HTR-8/SVneo (cell line): ENCODE data around the gene ABCC9.
"Not testable (repeated sequence)": the region's sequence is repeated elsewhere in the genome, so short reads cannot be mapped to it uniquely, and the experiment has no call there.

Experiments
- DNase-seq: peaks from one replicate; pipeline ENCODE4 v3.0.0; 2011; ENCODE audit warnings: low spot score, mixed read lengths; ENCODE audit not compliant: insufficient read length
- FAIRE-seq: peaks from 2 replicates; lab custom pipeline; 2011; peaks lifted over from hg19 to GRCh38; lab: Jason Lieb, UNC

Gene ABCC9

GRCh38 chr12:21789687-21790086, 151.5 kb downstream of the ABCC9 start:
- DNase-seq, FAIRE-seq: not testable (repeated sequence)

GRCh38 chr12:21788089-21788983, 152.9 kb downstream of the ABCC9 start:
- DNase-seq: no peak
- no peak for FAIRE-seq

- FAIRE-seq: no peak
- no peak for DNase-seq
Measured at GRCh38 chr12:21786041-21786531, 155.1 kb downstream of the ABCC9 start.

GRCh38 chr12:21782723-21783122, 158.5 kb downstream of the ABCC9 start:
- not testable (repeated sequence) for FAIRE-seq, DNase-seq

GRCh38 chr12:21780786-21781185, 160.4 kb downstream of the ABCC9 start:
- FAIRE-seq (no peak), DNase-seq (no peak)

- DNase-seq: no peak
Measured at GRCh38 chr12:21776175-21776574, 165.1 kb downstream of the ABCC9 start.

GRCh38 chr12:21775133-21775820, 165.9 kb downstream of the ABCC9 start:
- FAIRE-seq (no peak), DNase-seq (no peak)

More at GRCh38 chr12:21776175-21776574, 165.1 kb downstream of the ABCC9 start:
- no peak for FAIRE-seq

GRCh38 chr12:21774358-21775132, 166.7 kb downstream of the ABCC9 start, which contains the start of gene KCNJ8:
TSS of gene KCNJ8 (minus strand) at chr12:21774706. CDS start at chr12:21773616, 1,090 bp downstream.
- FAIRE-seq (no peak), DNase-seq (peak; percentile 24)

- no peak for FAIRE-seq
Measured at GRCh38 chr12:21773806-21774205, 167.4 kb downstream of the ABCC9 start.

GRCh38 chr12:21773263-21773741, 167.9 kb downstream of the ABCC9 start:
- FAIRE-seq: no peak
- DNase-seq: no peak

More at GRCh38 chr12:21773806-21774205, 167.4 kb downstream of the ABCC9 start:
- no peak for DNase-seq

- DNase-seq (no peak), FAIRE-seq (no peak)
Measured at GRCh38 chr12:21771311-21771710, 169.9 kb downstream of the ABCC9 start.

- FAIRE-seq (no peak), DNase-seq (no peak)
Measured at GRCh38 chr12:21769307-21769706, 171.9 kb downstream of the ABCC9 start.

- FAIRE-seq (no peak), DNase-seq (no peak)
Measured at GRCh38 chr12:21766403-21766802, 174.8 kb downstream of the ABCC9 start.

- no peak for DNase-seq
- no peak for FAIRE-seq
Measured at GRCh38 chr12:21764950-21765349, 176.3 kb downstream of the ABCC9 start.

GRCh38 chr12:21764065-21764464, 177.2 kb downstream of the ABCC9 start:
- no peak for FAIRE-seq
- DNase-seq: no peak

- no peak for FAIRE-seq
Measured at GRCh38 chr12:21763531-21763930, 177.7 kb downstream of the ABCC9 start.

GRCh38 chr12:21759737-21760136, 181.5 kb downstream of the ABCC9 start:
- DNase-seq: no peak
- FAIRE-seq: no peak

More at GRCh38 chr12:21763531-21763930, 177.7 kb downstream of the ABCC9 start:
- no peak for DNase-seq

GRCh38 chr12:21757735-21758134, 183.5 kb downstream of the ABCC9 start:
- no peak for DNase-seq
- FAIRE-seq: no peak

GRCh38 chr12:21756699-21757098, 184.5 kb downstream of the ABCC9 start:
- DNase-seq: no peak
- no peak for FAIRE-seq

GRCh38 chr12:21751517-21751916, 189.7 kb downstream of the ABCC9 start:
- DNase-seq: no peak

More at GRCh38 chr12:21751517-21751916, 189.7 kb downstream of the ABCC9 start:
- FAIRE-seq: no peak
